PFSK-1 (cell line): ENCODE results near the gene SUPT3H.

ENCODE experiments used
- FOXP2 ChIP-seq: optimal IDR thresholded peaks from 2 replicates; pipeline ENCODE3; 2011; ENCODE audit warnings: borderline replicate concordance, control low read depth, inconsistent platforms; ENCODE audit not compliant: insufficient read depth; ENCODE audit errors: extremely low read length, extremely low read depth
- POLR2AphosphoS5 ChIP-seq: IDR thresholded peaks from 2 replicates; pipeline ENCODE4 v1.6.1; 2012; ENCODE audit warnings: low read depth, mild to moderate bottlenecking, control low read depth, low read length, moderate library complexity
- SIN3A ChIP-seq: IDR thresholded peaks from 2 replicates; pipeline ENCODE4 v1.6.1; 2012; ENCODE audit warnings: mild to moderate bottlenecking, low read length, moderate library complexity, borderline replicate concordance; ENCODE audit not compliant: insufficient read depth
- TAF1 ChIP-seq: IDR thresholded peaks from 2 replicates; pipeline ENCODE4 v1.6.1; 2012; ENCODE audit warnings: low read length, control low read depth, borderline replicate concordance; ENCODE audit not compliant: insufficient read depth
- TF ChIP-seq, protein P1 (sequence below), 2 experiments: IDR thresholded peaks; 2 replicates each; pipeline versions ENCODE4 v1.6.1 to v1.8.0; 2011 to 2012; ENCODE audit warnings: low read depth in 2 of 2, low read length in 2 of 2, control low read depth in 1 of 2, inconsistent platforms in 1 of 2, mild to moderate bottlenecking in 1 of 2, moderate library complexity in 1 of 2; ENCODE audit not compliant: insufficient read depth in 1 of 2

Gene SUPT3H

DNA sequence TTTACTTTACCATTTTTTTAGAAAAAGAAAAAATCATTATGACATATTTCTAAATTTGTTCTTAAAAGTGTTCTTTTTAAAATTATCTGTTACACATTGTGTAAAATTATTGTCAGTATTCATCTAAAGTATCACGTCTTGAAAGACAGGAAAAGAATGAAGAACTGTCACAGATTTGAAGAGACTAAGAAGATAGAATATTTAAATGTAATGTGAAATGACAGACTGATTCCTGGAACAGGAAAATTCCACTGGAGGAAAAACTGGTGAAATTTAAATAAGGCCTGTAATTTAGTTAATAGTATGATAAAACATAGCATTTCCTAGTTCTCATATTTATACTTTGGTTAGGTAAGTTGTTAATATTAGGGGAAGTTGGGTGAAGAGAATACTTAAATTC is 102.4 kb downstream of the SUPT3H start:
- TF ChIP-seq TAF1, result no peak
- TF ChIP-seq SIN3A, result no peak
- no peak for TF ChIP-seq POLR2AphosphoS5
- TF ChIP-seq, protein P1, sequence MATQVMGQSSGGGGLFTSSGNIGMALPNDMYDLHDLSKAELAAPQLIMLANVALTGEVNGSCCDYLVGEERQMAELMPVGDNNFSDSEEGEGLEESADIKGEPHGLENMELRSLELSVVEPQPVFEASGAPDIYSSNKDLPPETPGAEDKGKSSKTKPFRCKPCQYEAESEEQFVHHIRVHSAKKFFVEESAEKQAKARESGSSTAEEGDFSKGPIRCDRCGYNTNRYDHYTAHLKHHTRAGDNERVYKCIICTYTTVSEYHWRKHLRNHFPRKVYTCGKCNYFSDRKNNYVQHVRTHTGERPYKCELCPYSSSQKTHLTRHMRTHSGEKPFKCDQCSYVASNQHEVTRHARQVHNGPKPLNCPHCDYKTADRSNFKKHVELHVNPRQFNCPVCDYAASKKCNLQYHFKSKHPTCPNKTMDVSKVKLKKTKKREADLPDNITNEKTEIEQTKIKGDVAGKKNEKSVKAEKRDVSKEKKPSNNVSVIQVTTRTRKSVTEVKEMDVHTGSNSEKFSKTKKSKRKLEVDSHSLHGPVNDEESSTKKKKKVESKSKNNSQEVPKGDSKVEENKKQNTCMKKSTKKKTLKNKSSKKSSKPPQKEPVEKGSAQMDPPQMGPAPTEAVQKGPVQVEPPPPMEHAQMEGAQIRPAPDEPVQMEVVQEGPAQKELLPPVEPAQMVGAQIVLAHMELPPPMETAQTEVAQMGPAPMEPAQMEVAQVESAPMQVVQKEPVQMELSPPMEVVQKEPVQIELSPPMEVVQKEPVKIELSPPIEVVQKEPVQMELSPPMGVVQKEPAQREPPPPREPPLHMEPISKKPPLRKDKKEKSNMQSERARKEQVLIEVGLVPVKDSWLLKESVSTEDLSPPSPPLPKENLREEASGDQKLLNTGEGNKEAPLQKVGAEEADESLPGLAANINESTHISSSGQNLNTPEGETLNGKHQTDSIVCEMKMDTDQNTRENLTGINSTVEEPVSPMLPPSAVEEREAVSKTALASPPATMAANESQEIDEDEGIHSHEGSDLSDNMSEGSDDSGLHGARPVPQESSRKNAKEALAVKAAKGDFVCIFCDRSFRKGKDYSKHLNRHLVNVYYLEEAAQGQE (IDR thresholded peaks at IDR 0.05; ENCODE audit: insufficient read depth in 1 of 2, low read depth in 2 of 2, low read length in 2 of 2), result no peak
- TF ChIP-seq FOXP2, result no peak

DNA sequence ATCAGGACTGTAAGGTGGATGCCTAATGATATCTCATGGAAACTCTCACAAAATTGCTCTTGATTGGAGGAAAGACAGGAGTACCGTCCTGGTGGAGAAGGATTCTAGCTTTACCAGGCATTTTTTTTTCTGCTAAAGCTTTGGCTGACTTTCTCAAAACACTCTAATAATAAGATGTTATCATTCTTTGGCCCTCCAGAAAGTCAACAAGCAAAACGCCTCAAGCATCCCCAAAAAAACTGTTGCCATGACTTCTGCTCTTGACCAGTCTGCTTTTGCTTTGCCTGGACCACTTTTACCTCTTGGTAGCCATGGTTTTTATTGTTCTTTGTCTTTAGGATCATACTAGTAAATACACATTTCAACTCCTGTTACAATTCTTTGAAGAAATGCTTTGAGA is 105.1 kb downstream of the SUPT3H start:
- TF ChIP-seq POLR2AphosphoS5 (no peak), TAF1 (no peak), SIN3A (no peak), FOXP2 (no peak)
- TF ChIP-seq, protein P1 (IDR thresholded peaks at IDR 0.05; ENCODE audit: insufficient read depth in 1 of 2, low read depth in 2 of 2, low read length in 2 of 2), result no peak

DNA sequence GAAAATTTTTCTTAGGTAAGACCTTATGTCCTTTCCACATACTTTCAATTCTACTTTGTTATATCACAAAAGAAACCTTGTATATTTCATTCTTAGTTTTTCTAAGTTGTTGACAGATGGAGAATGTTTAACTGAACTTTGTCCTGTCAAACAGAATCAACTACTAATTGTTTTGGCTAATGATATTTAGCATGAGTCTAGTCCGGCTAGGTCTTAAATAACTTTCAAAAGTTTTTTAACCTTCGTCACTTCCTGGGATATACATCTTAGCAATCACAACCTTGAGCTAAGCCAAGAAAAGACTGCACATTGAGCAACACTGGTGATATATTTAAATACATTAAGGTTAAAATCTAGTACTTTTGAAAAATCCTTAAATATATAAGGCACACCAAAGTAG is 112.5 kb downstream of the SUPT3H start:
- no peak for TF ChIP-seq TAF1
- no peak for TF ChIP-seq FOXP2
- TF ChIP-seq, protein P1 (IDR thresholded peaks at IDR 0.05; ENCODE audit: insufficient read depth in 1 of 2, low read depth in 2 of 2, low read length in 2 of 2), result no peak
- no peak for TF ChIP-seq SIN3A
- no peak for TF ChIP-seq POLR2AphosphoS5

DNA sequence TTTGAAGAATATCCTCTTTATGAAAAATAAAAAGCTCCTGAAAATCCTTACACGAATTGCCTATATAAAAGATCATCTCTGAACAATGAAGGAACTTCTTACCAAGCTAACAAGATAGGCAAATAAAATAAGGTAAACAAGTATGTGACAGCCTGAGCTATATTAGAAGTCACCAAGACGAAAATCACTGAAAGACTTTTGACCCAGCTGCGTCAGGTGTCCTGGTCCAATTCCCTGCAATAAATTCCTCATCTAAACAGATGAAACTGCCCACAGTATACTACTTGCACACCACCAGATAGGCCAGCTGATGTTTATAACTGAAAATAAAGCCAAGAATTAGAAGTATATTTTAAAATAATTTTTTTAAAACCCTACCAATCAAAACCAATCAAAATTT is 117.0 kb downstream of the SUPT3H start:
- TF ChIP-seq, protein P1 (IDR thresholded peaks at IDR 0.05; ENCODE audit: insufficient read depth in 1 of 2, low read depth in 2 of 2, low read length in 2 of 2), result no peak
- no peak for TF ChIP-seq FOXP2
- TF ChIP-seq POLR2AphosphoS5, result no peak
- TF ChIP-seq SIN3A, result no peak
- TF ChIP-seq TAF1, result no peak
